HG03103 (cell line): ENCODE data around the gene NEK6.
A peak's percentile ranks its signal among the peaks of the same experiment; 100 is the strongest.

Source experiments
- ATAC-seq: cut with Tn5 transposase; IDR thresholded peaks from one replicate; pipeline ENCODE4 v1.9.1; 2021; ENCODE audit warnings: low read depth; ENCODE audit not compliant: unreplicated experiment

Gene NEK6

DNA sequence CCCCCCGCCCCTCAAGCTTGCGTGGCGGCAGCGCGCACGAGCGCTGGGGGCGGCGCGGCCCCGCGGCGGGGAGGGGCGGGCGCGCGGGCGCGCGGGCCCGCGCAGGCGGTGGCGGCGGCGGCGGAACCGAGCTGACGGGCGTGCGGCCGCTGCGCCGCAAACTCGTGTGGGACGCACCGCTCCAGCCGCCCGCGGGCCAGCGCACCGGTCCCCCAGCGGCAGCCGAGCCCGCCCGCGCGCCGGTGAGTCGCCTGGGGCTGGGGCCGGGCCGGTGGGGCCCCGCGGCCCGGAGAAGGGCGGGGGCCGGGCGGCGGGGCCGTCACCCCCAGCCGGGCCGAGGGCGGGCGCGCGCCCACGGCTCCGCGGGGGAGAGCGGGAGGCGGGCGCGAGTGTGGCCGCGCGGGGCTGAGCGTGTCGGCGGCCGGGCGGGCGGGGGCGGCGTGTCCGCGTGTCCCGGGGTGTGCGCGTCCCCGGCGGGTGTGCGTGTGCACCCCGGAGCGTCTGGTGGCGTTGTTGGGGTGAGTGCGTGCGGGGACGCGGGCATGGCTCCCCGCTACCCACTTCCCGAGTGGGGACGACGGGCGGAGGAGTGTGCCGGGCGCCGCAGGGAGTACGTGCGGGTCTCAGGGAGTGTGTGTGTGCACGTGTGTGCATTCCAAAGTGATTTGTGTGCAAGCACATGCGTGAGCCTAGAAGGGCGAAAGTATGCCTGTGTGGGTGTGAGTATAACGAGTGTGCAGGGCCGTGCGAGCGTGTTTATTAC is at the start of gene NEK6:
TSS of gene NEK6 (plus strand) at position 106 of the 763 bp plus-strand sequence. CDS start 44,016 bp downstream, outside the sequence.
- no peak for ATAC-seq

DNA sequence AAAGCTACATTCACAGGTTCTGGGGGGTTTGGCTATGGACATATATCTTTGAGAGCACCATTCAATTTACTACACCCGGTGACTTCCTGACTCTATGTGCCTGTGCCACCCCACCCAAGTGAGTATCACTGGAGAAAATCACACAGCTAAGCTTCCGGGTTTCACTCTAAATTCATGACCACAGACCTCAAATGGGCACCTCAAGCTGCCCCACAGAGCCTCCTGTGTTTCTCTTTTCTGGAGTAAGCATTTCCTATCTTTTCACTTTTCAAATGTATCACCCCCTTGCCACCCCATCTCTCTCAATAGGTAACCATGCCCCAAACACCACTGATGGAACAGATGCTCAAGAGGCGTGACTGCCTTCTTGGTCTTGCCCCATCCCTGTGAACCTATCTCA is 49.2 kb upstream of the NEK6 start:
- ATAC-seq, result no peak

DNA sequence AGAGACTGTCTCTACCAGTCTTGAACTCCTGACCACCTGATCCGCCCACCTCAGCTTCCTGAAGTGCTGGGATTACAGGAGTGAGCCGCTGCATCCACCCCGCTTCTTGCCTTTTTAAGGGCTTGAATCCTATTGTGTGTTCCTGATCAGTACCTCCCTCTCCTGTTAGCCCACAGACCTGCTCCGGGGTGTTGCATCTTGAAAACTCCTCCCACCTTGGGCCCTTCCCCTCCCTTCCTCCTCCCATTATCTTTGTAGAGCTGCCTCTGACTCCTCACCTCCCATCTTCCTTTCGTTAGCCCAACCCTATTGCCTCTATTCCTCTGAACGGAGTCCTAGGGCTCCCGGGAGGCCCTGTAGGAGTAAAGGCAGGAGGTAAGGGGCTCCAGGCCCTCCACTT is 48.5 kb upstream of the NEK6 start:
- ATAC-seq, result no peak

DNA sequence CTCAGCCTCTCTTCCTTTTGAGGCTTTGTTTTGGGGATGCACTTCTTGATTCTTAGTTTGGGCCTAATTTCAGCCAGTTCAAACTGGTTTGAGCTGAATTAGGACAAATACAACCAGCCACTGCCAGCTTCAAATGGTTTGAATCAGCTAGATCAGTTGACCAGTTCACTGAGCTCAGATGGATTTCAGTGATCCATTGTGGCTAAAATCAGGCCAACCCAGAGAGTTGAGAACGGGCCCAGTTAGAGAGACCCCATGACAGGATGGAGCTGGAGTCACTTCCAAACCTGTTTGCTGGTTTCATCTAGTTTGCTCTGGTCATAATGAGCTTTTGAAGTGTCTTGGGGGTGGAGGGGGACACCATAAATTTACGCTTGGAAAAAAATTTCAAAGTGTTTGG is 48.0 kb upstream of the NEK6 start:
- ATAC-seq, result no peak

DNA sequence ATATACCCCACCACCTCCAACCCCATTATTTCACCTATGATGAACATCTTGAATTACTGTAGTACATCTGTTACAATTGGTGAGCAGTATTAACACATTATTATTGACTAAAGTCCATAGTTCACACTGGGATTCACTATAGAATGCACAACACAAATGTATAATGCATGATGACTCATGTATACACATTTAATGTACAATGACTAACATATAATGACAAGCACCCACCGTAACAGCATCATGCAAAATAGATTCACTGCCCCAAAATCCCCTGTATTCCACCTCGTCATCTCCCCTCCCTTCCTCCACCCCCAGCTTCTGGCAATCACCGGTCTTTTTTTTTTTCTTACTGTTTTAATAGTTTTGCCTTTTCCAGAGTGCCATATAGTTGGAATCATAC is 47.1 kb upstream of the NEK6 start:
- no peak for ATAC-seq

DNA sequence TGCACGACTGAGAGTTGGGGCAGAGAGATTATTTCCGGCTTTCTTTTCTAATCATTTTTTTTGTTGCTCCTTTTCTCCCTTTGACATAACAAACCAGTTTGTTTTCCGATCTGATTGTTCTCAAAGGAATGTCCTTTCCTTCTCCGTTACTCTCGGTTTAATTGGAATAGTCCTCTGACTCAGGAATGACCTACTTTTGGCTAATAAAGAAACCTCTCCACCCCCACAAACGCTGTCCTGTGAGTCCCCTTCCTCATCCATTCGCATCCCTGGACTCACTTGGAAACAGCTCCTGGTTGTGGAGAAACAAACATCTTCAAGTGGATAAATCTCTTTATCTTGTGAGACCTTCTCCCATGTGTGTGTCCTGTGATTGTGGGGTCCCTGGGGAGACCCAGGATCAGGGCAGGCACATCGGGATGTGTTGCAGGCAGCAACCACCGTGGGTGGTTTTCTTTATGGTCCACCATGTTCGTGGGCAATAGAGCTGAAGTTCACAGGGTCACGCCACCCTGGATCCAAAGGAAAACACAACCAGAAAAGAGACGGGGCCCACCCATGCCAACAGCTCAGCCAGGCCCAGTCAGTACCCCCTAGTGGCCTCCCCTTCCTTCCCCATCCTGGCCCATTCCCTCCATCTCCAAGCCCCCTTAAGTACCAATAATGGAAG is 45.2 kb upstream of the NEK6 start:
- no peak for ATAC-seq

DNA sequence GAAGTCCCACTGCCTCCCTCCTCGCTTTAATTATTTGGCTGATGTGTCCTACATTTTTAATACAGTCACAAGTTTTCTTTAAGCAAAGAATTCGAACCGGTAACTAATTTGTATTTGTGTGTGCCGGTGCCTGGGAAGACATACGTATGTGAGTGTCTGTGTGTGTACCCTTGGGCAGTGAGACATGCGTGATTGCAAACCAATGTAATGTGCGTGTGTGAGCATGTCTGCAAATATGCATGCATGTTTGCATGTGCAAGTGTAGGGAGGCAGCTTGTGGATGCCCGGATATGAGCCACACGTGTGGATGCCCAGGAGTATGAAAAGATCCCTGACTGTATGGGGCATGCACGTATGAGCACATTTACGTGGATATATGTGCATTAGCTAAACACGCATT is 44.4 kb upstream of the NEK6 start:
- no peak for ATAC-seq

DNA sequence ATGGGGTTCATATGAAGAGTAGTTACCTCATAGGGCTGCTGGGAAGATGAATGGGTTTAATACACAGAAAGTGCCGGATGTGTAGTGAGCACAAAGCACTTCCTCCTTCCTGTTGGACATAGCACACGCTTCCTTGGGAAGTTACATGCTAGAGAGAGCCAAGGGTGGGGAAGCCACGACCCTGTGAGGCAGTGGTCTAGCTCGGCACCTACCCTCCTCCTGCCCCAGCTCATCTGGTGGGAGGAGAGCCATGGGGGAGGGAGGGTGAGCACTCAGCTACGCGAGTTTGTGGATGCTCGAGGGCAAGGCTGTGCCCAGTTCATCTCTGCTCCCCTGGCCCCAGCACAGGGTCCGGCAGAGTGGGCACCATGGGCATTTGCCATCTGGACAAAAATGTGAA is 43.6 kb upstream of the NEK6 start:
- ATAC-seq, result no peak

DNA sequence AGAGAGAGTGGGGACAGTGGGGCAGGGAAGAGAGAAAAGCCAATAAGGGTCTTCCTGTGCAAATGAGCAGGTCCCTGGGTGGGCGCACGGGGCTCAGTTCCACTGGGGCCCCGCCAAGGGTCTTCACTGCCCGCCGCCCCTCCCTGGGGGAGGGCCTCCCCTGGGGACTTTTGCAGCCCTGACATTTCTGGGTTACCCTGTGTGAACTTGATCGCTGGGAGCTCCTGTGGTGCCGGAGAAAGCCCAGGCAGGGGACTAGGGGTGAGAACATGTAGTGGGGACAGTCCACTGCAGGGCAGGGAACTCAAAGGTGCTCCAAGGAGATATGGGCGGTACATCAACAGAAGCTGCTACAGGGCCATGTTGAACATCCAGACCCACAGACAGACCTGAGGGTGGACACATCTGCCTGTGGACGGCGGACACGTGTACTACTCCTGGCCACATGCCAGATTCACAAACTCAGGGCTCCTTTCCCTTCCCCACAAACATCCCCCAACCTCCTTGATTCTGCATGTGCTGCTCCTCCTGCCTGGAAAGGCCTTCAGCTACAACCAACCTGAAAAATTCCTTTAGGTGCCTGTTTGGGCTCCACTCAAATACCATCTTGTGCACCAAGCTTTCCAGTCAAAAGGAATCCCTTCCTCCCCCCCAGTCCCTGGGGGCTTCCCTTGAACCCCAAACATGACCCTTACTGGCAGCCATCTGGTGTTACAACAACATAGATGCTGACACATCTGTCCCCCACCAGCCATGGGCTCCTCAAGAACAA is 43.0 kb upstream of the NEK6 start:
- no peak for ATAC-seq

DNA sequence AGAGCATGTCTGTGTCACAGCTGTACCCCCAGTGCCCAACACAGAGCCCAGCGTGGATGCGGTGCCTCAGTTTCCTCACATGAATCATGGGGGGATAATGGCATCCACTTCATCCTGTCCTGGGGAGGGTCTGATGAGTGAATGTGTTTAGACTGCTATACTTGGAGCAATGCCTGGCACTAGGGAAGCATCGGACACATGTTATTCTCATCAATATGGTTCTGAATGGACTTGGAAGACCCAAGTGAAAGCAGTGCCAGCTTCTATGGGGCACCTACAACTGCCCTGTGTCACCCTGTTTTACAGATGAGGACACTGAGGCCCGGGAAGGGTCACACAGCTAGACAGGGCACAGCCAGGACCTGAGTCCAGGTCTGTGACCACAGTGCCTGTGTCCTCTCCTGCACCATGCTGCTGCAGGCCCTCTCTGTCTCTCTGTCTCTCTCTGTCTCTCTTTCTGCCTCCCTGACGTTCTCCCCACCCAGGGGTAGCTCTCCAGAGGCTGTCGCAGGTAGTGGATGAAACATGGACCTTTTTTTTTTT is 42.3 kb upstream of the NEK6 start:
- ATAC-seq, result no peak

DNA sequence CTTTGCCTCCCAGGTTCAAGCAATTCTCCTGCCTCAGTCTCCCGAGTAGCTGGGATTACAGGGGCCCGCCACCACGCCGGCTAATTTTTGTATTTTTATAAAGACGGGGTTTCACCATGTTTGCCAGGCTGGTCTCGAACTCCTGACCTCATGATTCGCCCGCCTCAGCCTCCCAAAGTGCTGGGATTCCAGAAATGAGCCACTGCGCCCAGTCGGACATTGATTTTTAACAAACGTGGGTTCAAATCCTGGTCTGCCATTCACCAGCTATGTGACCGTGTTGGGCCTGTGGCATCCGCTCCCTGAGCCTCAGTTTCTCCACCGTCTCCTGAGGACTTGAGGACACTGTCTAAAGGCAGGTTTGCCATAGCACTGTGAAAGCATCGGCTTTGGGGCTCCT is 41.8 kb upstream of the NEK6 start:
- no peak for ATAC-seq

DNA sequence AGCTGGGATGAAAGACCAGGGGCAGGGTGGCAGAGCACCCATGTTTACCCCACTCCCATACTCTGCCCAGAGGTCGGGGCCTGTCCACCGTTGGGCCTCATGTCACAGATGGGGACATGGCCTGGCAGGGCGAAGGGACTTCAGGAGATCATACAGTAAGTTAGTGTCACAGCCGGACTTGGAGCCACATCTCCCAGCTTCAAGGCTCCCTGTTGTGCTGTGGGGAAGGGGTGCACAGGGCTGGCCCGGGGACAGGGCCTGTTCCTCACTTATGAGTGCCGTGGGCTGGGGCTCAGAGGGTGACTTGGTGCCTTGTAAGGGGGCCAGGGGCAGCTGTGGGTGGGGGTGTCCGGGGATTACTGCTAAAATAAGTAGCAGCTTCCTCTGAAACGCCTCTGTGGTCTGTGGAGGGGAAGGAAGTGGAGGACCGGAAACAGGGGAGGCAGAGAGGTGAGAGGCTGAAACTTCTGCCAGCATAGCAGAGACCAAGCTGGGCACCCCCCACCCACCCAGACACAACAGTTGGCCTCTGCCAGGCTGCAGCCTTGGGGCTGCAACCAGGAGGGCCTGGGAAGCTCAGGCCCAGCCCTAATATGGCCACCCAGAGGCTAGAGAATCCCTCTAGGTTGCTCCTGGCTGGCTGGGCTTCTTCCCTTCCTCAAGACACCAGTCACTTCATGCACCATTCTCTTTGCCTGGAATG is 41.1 kb upstream of the NEK6 start:
- ATAC-seq, result no peak

DNA sequence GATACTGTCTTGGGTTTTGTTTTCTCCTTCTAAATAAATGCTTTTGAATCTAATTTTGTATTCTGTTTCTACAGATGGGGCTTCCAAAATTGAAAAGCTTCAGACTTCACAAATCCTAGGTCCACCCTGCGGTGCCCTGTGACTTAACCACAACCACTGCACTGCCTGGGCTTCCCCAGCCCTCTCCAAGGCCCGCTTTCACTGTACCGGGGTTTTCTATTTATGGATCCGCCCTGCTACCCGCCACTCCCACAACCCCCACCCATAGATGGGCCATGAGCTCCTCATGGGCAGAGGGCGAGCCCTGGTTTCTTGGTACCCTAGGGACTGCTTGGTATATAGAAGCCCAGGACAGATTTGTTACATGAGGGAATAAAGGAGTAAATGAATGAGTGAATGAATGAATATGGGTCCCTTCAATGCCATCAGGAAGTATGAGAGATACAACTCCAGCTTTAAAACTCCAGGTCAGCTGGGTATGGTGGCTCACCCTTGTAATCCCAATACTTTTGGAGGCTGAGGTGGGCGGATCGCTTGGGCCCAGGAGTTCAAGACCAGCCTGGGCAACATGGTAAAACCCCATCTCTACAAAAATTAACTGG is 39.8 kb upstream of the NEK6 start:
- ATAC-seq, result no peak

DNA sequence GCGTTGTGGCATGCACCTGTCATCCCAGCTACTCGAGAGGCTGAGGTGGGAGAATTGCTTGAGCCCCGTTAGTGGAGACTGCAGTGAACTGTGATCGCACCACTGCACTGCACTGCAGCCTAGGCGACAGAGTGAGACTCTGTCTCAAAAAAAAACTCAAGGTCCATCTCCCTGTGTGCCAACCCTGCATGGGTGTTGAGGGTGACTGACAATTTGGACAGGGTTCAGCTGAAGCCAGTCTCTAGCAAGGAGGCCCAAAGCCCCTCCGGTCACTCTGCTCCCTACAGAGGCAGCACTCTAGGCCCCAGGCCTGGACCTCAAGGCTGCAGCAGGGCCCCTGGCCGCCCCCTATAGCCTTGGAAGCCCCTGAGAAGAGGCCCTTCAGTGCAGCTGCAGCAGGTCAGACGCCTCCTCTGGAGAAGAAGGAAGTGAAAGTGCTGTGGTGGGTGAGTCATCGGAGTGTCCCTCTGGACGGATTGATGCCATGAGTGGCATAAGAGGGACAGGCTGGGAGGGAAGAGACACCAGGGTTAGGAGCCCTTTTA is 39.2 kb upstream of the NEK6 start:
- ATAC-seq, result peak; percentile 54

DNA sequence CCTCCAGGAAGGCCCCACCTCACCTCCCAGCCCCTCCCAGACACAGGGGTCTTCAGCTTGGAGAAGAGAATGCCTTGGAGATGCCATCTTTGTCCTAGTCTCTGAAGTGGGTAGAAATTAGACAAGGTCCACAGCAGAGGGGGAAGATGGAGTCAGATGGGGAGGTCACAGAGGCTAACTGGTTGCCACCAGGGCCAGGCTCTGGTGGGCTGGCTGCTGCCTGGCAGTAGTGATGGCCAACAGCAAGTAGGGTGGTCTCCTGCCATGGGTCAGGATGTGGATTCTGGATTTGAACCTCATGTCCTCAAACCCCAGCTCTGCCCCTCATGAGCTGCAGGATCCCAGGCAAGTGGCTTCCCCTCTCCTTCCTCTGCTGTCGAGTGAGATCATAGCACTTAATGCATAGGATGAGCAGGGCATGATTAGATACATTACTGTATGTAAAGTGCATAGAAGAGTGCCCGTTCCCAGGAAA is 38.7 kb upstream of the NEK6 start:
- peak; percentile 13 for ATAC-seq

DNA sequence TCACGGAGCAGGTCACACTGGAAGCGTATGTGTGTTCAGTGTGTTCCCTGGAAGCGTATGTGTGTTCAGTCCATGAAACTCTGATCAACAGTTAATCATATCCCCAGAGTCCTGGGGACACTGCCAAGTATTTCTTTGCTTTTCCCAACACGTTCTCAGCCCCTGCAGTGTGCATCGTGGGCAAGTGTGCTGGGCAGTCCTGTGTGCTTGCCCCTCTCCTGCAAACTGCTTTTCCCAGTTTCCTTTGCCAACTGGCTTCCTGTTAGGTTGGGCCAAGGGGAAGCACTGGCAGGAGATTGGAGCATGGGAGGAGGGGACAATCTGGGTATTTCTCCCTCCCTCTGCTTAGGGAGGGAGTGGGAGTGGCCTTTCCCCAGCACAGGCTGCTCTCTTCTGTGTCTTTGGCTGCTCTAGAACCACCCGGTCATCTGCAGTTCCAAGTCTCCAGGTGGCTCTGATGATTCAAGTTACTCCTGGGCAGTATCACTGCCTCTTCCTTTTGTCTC is 36.8 kb upstream of the NEK6 start:
- ATAC-seq, result no peak

DNA sequence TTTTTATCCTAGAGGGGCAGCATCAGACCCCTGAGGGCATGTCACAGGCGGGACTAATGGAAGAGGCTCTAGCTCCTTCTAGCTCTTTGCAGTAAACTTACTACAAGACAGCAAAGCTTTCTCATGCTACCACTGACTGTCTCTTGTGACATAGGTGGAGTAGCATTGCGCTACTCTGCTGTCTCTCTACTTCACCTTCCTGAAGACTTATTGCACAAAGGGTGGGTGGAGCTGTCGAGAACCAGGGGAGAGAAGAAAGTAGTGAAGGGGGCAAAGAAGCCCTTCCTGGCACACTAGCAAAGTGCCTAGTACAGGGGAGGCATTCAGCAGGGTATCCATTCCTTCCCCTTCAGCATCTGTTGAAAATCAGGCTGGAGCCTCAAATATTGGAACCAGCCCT is 36.1 kb upstream of the NEK6 start:
- no peak for ATAC-seq

DNA sequence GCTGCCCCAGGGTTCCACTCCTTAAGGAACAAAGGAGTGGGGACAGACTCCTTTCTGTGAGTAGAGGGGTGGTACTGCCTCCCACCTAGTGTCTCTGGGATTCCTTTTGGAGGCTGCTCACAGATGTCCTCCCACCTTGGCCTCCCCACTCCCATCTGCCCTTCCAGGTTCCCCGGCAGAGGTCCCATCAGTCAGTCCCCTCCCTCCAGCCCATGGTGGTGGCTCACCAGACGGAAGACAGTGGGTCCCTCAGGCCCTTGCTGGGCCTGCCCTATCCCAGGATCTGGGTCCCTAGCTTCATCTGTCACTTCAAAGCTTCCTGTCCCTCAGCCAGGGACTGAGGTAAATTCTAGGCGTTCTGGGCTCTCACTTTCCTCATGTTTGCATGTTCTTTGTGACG is 35.6 kb upstream of the NEK6 start:
- ATAC-seq, result no peak

DNA sequence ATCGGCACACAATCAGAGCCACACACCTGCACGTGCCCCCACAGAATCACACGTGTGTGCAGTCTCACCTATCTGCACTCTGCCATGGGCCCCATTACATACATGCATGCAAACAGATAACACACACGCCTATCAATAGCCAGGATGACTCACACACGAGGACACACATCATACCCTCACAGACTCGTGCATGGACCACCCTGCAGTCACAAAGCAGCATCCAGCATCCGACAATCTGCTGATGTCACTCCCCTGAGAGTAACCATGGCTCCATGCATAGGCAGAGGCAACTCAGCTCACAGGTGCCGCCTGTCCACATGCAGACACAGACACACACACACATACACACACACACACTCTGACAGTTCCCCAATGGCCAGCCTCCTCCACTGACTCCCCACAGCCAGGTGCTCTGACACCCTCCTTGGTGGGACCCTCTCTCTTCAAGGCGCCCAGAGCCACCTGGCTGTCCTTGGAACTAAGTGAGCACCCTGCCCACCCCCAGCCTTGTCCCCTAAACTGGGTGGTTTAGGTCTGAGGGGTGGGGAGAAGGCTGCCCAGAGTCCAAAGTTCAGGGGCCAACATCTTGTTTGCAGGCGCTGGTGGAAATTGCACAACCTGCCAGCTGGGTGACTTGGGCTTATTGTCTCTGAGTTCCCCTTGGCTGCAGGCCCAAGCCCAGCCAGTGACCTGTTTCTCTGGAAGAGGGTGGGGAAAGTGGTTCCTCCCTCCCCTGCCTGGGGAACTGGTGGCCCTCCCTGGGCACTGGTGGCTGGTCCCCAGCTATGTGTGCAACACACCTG is 34.6 kb upstream of the NEK6 start:
- ATAC-seq, result no peak
